GM18511 (cell line): ENCODE measurements around the gene STK17A.

Experiments used
- ATAC-seq: cut with Tn5 transposase; IDR thresholded peaks from one replicate; pipeline ENCODE4 v1.9.1; 2021; ENCODE audit warnings: mild to moderate bottlenecking, moderate library complexity; ENCODE audit not compliant: unreplicated experiment

Gene STK17A

DNA sequence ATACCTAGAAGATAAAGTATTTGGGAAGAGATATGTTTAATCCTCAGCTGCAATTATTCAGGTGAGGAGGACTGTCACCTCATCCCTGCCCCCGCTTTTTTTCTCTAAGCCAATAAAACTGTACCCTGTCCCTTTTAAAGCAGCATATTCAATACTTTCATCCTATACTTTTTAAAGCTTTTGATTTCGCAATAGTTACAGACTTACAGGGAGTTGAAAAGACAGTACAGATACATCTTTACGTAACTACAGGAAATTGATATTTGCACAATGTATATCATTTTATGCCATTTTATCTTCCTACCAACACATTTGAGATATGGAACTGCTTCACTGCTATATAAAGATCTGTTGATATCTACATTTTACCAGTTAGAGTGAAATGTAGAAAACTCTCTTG, 47.6 kb downstream of the STK17A start:
- ATAC-seq: no peak

GRCh38 chr7:43631559-43631958, 48.7 kb downstream of the STK17A start:
- no peak for ATAC-seq

DNA sequence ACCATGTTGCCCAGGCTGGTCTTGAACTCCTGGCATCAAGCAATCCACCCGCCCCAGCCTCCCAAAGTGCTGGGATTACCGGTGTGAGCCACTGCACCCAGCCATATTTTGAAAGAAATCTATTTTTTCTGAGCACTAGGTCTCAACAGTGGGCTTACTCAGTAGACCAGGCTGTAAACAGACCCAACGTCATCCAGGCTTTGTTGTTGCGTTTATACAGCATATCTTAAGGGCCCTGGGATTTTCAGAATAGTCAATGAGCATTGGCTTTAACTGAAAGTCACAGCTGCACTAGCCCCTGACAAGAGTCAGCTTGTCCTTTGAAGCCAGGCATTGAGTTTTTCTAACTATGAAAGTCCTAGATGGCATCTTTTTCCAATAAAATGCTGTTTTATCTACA, 49.8 kb downstream of the STK17A start:
- ATAC-seq: no peak

DNA sequence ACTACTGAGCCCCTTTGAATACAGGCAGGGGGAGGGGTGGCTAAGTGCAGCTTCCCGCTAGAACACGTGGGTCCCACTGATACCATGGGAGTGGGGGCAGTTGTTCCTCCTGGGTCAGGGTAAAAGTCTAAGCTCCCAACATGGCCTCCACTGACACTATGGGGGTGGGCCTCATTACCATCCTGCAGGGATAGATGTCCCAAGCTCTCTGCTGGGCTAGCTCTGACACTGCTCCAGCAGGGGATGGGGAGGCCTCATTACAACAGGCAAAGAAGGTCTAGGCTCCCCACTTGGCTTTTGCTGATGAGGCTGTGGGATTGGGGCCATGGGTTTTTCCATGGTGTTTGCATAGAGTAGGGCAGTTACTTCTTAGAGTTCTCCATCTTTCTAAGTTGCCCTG, 51.5 kb downstream of the STK17A start:
- ATAC-seq: no peak

GRCh38 chr7:43636093-43636492, 53.2 kb downstream of the STK17A start:
- ATAC-seq: no peak

- ATAC-seq: no peak
Measured at GRCh38 chr7:43637114-43637806, 54.4 kb downstream of the STK17A start.

DNA sequence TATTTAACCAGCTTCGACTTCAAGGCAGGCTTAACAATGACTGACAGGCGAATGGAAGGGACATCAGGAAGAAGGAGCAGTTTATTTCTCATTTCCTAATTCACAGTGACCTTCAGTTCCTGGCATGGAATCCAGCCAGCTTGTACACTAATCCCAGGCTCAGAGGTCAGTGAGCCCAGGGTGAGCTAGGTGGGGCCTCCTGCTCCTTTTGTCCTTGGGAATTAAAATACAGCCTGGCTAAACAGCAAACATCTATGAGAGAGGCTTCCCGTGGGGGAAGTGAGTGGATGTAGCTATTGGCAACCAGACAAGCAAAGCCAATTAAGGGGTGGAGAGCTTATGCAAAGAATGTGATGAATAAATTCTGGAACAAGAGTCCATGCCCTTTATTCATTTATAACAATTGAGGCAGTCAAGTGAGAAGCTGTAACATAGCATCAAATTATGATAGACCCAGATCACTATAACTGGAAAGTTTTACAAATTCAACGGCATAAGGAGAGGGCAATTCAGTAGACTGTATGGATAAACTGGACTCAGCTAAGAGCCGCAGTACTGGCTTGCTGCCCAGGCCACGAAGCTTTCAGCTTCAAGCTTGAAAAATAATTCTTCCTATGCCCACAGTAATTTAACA, 57.1 kb downstream of the STK17A start:
- ATAC-seq: no peak

DNA sequence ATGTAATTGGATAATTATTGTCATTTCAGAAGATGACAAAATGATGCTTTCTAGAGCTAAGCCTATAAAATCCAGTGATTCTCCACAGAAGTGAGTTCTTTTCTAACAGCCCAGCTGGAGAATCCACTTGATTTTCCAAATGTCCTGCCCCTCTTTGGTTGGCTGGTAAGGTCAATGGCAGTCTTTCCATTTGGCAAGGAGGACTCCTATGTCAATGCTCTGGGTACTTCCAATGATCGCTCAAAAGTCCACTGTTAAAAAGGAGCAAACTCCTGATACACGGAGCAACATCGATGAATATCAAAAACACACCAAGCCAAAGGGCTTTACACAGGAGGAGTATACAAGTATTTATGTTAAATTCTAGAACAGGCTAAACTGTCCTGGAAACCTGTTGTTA, 57.8 kb downstream of the STK17A start:
- no peak for ATAC-seq

DNA sequence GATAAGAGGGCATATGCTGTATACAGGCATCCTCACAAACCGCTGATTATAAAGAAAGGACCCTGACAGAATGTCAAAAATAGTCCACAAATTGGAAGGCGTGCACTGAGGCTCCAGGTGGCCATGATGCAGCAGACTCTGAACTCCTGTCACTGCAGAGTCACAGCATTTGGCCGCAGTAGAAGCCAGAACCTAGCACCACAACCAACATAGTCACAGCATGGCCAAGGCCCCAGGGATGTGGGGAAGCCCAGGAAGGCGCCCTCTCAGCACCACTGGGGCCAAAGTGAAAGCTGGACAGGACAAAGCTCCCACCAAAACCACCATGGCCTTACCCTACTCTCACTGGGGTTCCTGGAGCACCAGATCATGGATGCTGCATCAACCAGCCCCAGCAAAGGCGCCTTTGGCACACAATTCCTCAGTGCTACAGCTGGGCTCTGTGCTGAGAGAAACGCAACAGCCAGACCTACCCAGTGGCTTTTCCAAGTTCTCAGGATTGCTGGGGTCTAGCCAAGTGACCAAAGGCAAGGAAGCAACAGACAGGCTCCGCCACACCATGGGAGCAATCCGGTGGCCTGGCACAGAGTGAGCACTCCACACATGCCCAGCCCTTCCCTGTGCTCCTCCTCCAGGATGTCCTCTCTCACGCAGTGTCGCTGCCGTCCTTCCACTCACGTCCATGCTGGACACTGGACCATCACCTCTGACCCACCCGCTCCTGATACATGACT, 60.2 kb downstream of the STK17A start:
- no peak for ATAC-seq

GRCh38 chr7:43643846-43644245, 60.9 kb downstream of the STK17A start:
- no peak for ATAC-seq

GRCh38 chr7:43645699-43646226, 62.9 kb downstream of the STK17A start:
- no peak for ATAC-seq

GRCh38 chr7:43646603-43647338, 63.9 kb downstream of the STK17A start:
- ATAC-seq: no peak

GRCh38 chr7:43647339-43647672, 64.4 kb downstream of the STK17A start:
- no peak for ATAC-seq

DNA sequence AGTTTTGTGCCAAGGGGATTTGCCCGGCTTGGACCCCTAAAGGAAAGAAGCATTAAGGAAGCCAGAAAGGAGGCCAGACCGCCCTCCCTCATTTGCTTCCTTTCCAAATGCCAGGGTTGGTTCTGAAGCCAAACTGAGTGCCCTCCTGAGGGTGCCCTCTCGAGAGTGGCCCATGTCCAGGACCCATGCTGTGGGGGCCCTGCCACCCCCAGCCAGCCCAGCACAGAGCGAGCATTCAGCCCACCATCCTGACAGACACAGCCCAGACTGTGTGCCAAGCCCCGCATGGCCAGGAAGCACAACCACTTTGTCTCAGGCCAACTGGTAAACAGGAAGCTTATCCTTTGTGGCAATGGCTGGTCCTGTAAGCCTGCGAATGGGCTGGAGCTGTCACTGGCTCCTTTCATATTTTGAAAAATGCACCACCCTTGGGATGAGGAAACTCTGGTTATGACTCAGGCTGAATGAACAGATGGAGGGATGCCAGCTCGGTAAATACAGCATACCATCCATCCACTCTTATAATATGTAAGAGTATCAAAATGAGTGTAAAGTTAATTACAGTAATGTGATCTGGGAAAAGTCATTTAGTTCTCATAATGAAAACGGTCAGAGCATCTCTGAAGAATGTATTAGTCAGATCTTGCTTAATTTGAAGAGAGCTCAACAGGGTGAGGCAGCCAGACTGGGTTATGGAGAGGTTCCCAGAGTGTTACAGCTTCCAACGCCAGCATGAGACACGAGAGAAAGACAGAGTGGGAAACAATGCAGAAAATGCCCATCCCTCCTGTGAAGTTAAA, 65.0 kb downstream of the STK17A start:
- ATAC-seq: peak; percentile 34

- peak; percentile 60 for ATAC-seq
Measured at GRCh38 chr7:43648473-43649406, 65.8 kb downstream of the STK17A start.

DNA sequence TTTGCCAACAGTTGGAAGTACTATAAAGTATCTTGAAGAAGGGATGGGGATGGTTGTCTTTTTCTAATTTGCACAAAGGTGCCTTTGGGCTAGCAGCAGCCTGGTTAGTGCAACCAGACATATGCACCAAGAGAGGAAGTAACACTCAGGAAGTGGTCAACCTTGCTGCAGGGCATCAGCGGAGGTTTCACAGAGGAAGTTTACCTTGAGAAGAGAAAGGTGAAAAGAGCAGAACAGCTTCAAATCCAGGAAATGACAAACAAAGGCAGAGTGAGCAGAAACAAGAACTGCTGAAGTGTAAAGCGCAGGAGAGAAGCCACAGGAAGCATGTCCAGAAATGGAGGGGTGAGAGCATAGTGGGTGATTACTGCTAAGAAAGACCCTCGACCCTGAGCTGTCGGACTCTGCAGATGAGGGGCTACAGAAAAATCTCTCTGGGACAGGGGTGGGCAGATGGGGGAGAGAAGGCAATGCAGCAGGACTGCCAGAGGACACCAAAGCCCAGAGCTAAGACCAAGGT, 66.9 kb downstream of the STK17A start:
- ATAC-seq: peak; percentile 65

DNA sequence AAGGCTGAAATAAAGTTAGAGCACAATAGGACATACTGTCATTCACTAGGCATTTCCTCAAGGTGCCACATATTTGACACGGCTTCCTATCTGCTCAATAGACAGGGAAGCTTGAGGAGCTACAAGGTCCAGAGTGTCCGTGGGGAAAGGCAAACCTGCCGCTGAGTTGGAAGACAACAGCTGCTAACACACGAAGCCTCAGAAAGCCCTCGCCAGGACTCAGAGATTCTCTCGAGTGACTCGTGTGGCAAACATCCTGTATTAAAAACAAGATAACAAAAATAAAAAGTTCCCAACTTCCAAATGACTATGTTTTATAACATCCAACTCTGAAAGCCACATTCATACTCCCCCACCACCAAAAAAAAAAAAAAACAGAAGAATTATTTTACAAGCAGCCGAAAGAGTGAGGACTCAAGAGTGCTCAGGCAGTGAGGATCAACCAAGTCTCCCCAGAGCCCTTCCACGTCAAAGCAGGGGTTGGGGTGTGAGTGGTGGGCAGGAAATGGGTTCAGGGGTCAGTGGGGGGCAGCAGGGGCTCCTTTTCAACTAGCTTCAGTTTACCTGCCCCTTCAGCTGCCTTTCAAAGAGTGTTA, 67.6 kb downstream of the STK17A start:
- no peak for ATAC-seq

- ATAC-seq: no peak
Measured at GRCh38 chr7:43652364-43652763, 69.5 kb downstream of the STK17A start.

GRCh38 chr7:43653466-43653865, 70.6 kb downstream of the STK17A start:
- ATAC-seq: no peak
